Measurements from ENCODE around the gene NRP1. TPM values are rescaled to one million over a fixed set of nuclear protein-coding genes. Genes with fewer than 3 reads are reported as not detected.

NRP1 gene
- polyA plus RNA-seq, 3 donors: 1.1 to 1.7 (median 1.3) TPM

- no peak overlapping the region for H2AFZ ChIP-seq (ENCODE audit: insufficient read depth, low read depth, low read length, poor library complexity, severe bottlenecking)
- H4K20me1 ChIP-seq (ENCODE audit: insufficient read depth, low read length): no peaks in the 10 kb centered on the region
- intact Hi-C loops (cut with micrococcal nuclease): no loop called here
- no peaks in the 10 kb centered on the region for H3K27me3 ChIP-seq (ENCODE audit: control insufficient read depth in 2 of 2, insufficient read depth in 2 of 2, low read length in 2 of 2)
- H3K79me2 ChIP-seq (ENCODE audit: insufficient read depth, low read length): no peaks in the 10 kb centered on the region
- no peaks in the 10 kb centered on the region for H3K36me3 ChIP-seq (replicated peaks in 1 of 2; ENCODE audit: control insufficient read depth in 1 of 2, insufficient read depth in 2 of 2, low read length in 2 of 2)
- H3K4me3 ChIP-seq (replicated peaks in 1 of 3; ENCODE audit: low read depth in 2 of 3, low read length in 3 of 3): no peak overlapping the region
- H3K4me3 Mint-ChIP-seq: no peak overlapping the region
- H3K4me2 ChIP-seq (replicated peaks; ENCODE audit: extremely low read depth, low read length, poor library complexity, severe bottlenecking): no peak overlapping the region
- no peaks in the 10 kb centered on the region for H3K4me1 Mint-ChIP-seq
- no peak for DNase-seq
- no peaks in the 10 kb centered on the region for H3K4me1 ChIP-seq (ENCODE audit: control insufficient read depth in 1 of 2, insufficient read depth in 2 of 2, low read length in 2 of 2)
- H3K27ac Mint-ChIP-seq: no peak overlapping the region
- no peak overlapping the region for H3K27ac ChIP-seq (ENCODE audit: low read depth in 1 of 2, low read length in 2 of 2)
- H3K9me3 Mint-ChIP-seq: peaks cover 0 to 6% (median 0%) of the 10 kb centered on the region in 7 donors
- no peaks in the 10 kb centered on the region for H3K36me3 Mint-ChIP-seq
- WGBS (ENCODE audit: insufficient coverage): 86% methylated on average over 1 of the region's 4 CpGs
- H3K9ac ChIP-seq (ENCODE audit: insufficient read depth, low read length, poor library complexity, severe bottlenecking): no peak overlapping the region
- TF ChIP-seq, protein P1, sequence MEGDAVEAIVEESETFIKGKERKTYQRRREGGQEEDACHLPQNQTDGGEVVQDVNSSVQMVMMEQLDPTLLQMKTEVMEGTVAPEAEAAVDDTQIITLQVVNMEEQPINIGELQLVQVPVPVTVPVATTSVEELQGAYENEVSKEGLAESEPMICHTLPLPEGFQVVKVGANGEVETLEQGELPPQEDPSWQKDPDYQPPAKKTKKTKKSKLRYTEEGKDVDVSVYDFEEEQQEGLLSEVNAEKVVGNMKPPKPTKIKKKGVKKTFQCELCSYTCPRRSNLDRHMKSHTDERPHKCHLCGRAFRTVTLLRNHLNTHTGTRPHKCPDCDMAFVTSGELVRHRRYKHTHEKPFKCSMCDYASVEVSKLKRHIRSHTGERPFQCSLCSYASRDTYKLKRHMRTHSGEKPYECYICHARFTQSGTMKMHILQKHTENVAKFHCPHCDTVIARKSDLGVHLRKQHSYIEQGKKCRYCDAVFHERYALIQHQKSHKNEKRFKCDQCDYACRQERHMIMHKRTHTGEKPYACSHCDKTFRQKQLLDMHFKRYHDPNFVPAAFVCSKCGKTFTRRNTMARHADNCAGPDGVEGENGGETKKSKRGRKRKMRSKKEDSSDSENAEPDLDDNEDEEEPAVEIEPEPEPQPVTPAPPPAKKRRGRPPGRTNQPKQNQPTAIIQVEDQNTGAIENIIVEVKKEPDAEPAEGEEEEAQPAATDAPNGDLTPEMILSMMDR (IDR thresholded peaks at IDR 0.05): no peak
- peaks cover 0 to 6% (median 0%) of the 10 kb centered on the region in 3 donors for H3K27me3 Mint-ChIP-seq (ENCODE audit: low read depth in 3 of 3)
- H3K9me3 ChIP-seq (replicated peaks in 1 of 2; ENCODE audit: control insufficient read depth in 1 of 2, insufficient read depth in 1 of 2, low read length in 2 of 2): no peaks in the 10 kb centered on the region
Measured at GRCh38 chr10:33306701-33307519, 27.6 kb downstream of the NRP1 start.

GRCh38 chr10:33306126-33306525 lies 28.3 kb downstream of the NRP1 start:
- DNase-seq: no peak
- TF ChIP-seq, protein P1 (IDR thresholded peaks at IDR 0.05): no peak
- no peak overlapping the region for H3K4me3 Mint-ChIP-seq
- no peaks in the 10 kb centered on the region for H3K79me2 ChIP-seq (ENCODE audit: insufficient read depth, low read length)
- no peak overlapping the region for H3K27ac ChIP-seq (ENCODE audit: low read depth in 1 of 2, low read length in 2 of 2)
- intact Hi-C loops (cut with micrococcal nuclease): no loop called here
- H3K9ac ChIP-seq (ENCODE audit: insufficient read depth, low read length, poor library complexity, severe bottlenecking): no peak overlapping the region
- no peak overlapping the region for H3K4me2 ChIP-seq (replicated peaks; ENCODE audit: extremely low read depth, low read length, poor library complexity, severe bottlenecking)
- no peak overlapping the region for H2AFZ ChIP-seq (ENCODE audit: insufficient read depth, low read depth, low read length, poor library complexity, severe bottlenecking)
- peaks cover 0 to 6% (median under 1%) of the 10 kb centered on the region in 7 donors for H3K9me3 Mint-ChIP-seq
- no peaks in the 10 kb centered on the region for H3K4me1 Mint-ChIP-seq
- H3K36me3 ChIP-seq (replicated peaks in 1 of 2; ENCODE audit: control insufficient read depth in 1 of 2, insufficient read depth in 2 of 2, low read length in 2 of 2): no peaks in the 10 kb centered on the region
- H3K36me3 Mint-ChIP-seq: no peaks in the 10 kb centered on the region
- peaks cover 0 to 6% (median 0%) of the 10 kb centered on the region in 3 donors for H3K27me3 Mint-ChIP-seq (ENCODE audit: low read depth in 3 of 3)
- H3K4me1 ChIP-seq (ENCODE audit: control insufficient read depth in 1 of 2, insufficient read depth in 2 of 2, low read length in 2 of 2): no peaks in the 10 kb centered on the region
- H3K9me3 ChIP-seq (replicated peaks in 1 of 2; ENCODE audit: control insufficient read depth in 1 of 2, insufficient read depth in 1 of 2, low read length in 2 of 2): no peaks in the 10 kb centered on the region
- 100% methylated on average over 1 of the region's 5 CpGs for WGBS (ENCODE audit: insufficient coverage)
- no peaks in the 10 kb centered on the region for H4K20me1 ChIP-seq (ENCODE audit: insufficient read depth, low read length)
- H3K27me3 ChIP-seq (ENCODE audit: control insufficient read depth in 2 of 2, insufficient read depth in 2 of 2, low read length in 2 of 2): no peaks in the 10 kb centered on the region
- H3K27ac Mint-ChIP-seq: no peak overlapping the region
- no peak overlapping the region for H3K4me3 ChIP-seq (replicated peaks in 1 of 3; ENCODE audit: low read depth in 2 of 3, low read length in 3 of 3)
